KMS-11 (cell line): ENCODE data around the gene MED15.

ENCODE experiments used
- H2AFZ ChIP-seq: fragments of 200-600 bp; sonication (generic); 2 replicates; pipeline ENCODE4 v1.6.1; 2016; ENCODE audit warnings: antibody characterized with exemption, mixed run types, low read depth
- H3K27ac ChIP-seq: fragments of 200-600 bp; sonication (generic); 2 replicates; pipeline ENCODE4 v1.6.1; 2016; ENCODE audit warnings: mild to moderate bottlenecking, mixed run types
- H3K27me3 ChIP-seq: fragments of 200-600 bp; sonication (generic); 2 replicates; pipeline ENCODE4 v1.6.1; 2017; ENCODE audit warnings: mild to moderate bottlenecking, low read depth, mixed run types, moderate library complexity; ENCODE audit not compliant: insufficient read depth
- H3K36me3 ChIP-seq: fragments of 200-600 bp; sonication (generic); 2 replicates; pipeline ENCODE4 v1.6.1; 2017; ENCODE audit warnings: mild to moderate bottlenecking, mixed run types; ENCODE audit not compliant: insufficient read depth
- H3K4me1 ChIP-seq: fragments of 200-600 bp; sonication (generic); 2 replicates; pipeline ENCODE4 v1.6.1; 2016; ENCODE audit warnings: mild to moderate bottlenecking, low read depth, mixed run types; ENCODE audit not compliant: poor library complexity, severe bottlenecking
- H3K4me2 ChIP-seq: fragments of 200-600 bp; sonication (generic); 2 replicates; pipeline ENCODE4 v1.7.0; 2016; ENCODE audit warnings: mild to moderate bottlenecking, mixed run types
- H3K4me3 ChIP-seq: fragments of 200-600 bp; sonication (generic); IDR thresholded peaks from 2 replicates; pipeline ENCODE4 v1.6.1; 2017; ENCODE audit warnings: low read depth, low read length, mixed read lengths; ENCODE audit not compliant: insufficient read depth
- H3K79me2 ChIP-seq: fragments of 200-600 bp; sonication (generic); 2 replicates; pipeline ENCODE4 v1.6.1; 2016; ENCODE audit warnings: low read depth, mixed run types; ENCODE audit not compliant: insufficient read depth
- H3K9ac ChIP-seq: fragments of 200-600 bp; sonication (generic); 2 replicates; pipeline ENCODE4 v1.6.1; 2016; ENCODE audit warnings: mild to moderate bottlenecking, mixed run types
- H4K20me1 ChIP-seq: fragments of 200-600 bp; sonication (generic); 2 replicates; pipeline ENCODE4 v1.6.1; 2016; ENCODE audit warnings: mild to moderate bottlenecking, mixed run types; ENCODE audit not compliant: insufficient read depth
- TF ChIP-seq, protein P1 (sequence below): fragments of 200-600 bp; sonication (generic); conservative IDR thresholded peaks from 2 replicates; pipeline ENCODE4 v1.6.1; 2017; ENCODE audit warnings: low read depth, mild to moderate bottlenecking, antibody characterized with exemption, low read length, moderate library complexity, mixed read lengths

MED15 gene

DNA sequence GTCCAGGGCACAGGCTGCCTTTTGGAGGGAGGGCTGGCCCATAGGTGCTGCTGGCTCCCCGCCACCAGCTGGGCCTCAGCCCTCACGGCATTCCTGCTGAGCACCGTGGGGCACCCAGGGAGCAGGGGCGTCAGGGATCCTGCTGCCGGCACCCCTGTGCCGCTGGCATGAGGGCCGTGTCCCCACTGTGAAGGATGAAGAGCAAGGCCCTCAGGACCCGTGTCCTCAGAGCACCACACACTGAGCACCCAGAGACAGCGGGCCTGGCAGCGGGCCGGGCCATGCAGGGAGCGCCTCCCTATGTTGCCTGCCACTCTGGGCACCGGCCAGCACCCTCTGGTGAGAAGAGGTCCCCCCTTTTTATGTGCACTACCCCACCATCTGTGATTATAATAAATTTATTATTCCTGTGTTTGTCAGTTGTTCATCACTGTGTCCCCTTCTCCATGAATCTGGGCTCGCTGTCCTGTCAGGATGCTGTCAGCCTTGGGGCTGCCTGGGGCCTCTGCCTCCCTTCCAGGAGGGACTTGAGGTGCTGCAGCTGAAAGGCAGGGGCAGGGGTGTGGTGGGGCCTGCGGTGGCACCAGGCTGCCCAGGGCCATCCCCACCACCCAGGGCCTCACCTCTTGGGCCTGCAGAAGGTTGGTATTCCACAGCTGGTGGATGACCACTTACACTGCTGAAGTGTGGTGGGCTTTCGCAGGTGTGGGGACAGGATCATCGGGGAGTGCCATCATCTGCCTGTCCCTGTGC, 80.0 kb downstream of the MED15 start:
- no peaks in the 10 kb centered on the region for H3K4me1 ChIP-seq
- no peaks in the 10 kb centered on the region for H3K79me2 ChIP-seq
- no peaks in the 10 kb centered on the region for H3K36me3 ChIP-seq
- no peak overlapping the region for H2AFZ ChIP-seq
- no peak overlapping the region for H3K9ac ChIP-seq
- H4K20me1 ChIP-seq: no peaks in the 10 kb centered on the region
- H3K4me3 ChIP-seq: no peak overlapping the region
- H3K4me2 ChIP-seq: no peak overlapping the region
- H3K27me3 ChIP-seq: no peaks in the 10 kb centered on the region
- TF ChIP-seq, protein P1, sequence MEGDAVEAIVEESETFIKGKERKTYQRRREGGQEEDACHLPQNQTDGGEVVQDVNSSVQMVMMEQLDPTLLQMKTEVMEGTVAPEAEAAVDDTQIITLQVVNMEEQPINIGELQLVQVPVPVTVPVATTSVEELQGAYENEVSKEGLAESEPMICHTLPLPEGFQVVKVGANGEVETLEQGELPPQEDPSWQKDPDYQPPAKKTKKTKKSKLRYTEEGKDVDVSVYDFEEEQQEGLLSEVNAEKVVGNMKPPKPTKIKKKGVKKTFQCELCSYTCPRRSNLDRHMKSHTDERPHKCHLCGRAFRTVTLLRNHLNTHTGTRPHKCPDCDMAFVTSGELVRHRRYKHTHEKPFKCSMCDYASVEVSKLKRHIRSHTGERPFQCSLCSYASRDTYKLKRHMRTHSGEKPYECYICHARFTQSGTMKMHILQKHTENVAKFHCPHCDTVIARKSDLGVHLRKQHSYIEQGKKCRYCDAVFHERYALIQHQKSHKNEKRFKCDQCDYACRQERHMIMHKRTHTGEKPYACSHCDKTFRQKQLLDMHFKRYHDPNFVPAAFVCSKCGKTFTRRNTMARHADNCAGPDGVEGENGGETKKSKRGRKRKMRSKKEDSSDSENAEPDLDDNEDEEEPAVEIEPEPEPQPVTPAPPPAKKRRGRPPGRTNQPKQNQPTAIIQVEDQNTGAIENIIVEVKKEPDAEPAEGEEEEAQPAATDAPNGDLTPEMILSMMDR: no peak
- no peak overlapping the region for H3K27ac ChIP-seq

DNA sequence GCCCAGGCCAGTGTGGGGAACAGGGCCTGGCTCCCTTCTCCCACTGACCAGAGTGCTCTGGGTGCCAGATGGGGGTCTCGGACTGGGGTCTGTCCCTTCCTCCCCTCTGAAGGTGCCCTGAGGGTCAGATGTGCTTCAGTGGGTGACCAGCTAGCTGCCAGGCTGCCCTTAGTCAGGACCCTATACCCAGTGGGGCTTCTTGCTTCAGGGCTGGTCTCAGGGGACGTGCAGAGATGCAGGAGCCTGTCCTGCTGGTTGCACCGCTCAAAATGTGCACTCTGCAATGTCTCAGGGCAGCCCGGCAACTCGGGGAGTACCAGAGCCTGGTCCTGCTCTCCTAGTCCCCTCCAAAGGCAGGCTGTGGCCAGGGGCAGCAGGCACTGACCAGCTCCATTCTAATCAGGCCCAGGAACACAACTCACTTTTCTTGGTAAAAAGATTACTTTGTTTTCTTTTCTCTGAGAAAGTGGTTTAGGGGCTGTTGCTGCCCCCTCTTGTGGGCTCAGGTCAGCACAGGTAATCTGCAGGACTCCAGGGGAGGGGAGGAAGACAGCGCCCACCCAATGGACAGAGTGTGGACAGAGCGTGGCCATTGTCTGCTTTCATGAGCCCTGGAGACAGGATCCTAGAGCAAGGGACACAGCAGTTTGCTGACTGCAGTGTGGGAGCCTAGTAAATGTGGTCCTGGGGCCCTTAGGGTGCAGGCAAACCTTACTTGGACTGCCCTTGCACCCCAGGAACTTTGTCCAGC, 80.9 kb downstream of the MED15 start:
- no peaks in the 10 kb centered on the region for H3K27me3 ChIP-seq
- TF ChIP-seq, protein P1: no peak
- H3K4me1 ChIP-seq: no peaks in the 10 kb centered on the region
- H2AFZ ChIP-seq: no peak overlapping the region
- H3K36me3 ChIP-seq: no peaks in the 10 kb centered on the region
- no peak overlapping the region for H3K4me2 ChIP-seq
- no peak overlapping the region for H3K9ac ChIP-seq
- no peak overlapping the region for H3K27ac ChIP-seq
- no peak overlapping the region for H3K4me3 ChIP-seq
- H3K79me2 ChIP-seq: no peaks in the 10 kb centered on the region
- no peaks in the 10 kb centered on the region for H4K20me1 ChIP-seq

DNA sequence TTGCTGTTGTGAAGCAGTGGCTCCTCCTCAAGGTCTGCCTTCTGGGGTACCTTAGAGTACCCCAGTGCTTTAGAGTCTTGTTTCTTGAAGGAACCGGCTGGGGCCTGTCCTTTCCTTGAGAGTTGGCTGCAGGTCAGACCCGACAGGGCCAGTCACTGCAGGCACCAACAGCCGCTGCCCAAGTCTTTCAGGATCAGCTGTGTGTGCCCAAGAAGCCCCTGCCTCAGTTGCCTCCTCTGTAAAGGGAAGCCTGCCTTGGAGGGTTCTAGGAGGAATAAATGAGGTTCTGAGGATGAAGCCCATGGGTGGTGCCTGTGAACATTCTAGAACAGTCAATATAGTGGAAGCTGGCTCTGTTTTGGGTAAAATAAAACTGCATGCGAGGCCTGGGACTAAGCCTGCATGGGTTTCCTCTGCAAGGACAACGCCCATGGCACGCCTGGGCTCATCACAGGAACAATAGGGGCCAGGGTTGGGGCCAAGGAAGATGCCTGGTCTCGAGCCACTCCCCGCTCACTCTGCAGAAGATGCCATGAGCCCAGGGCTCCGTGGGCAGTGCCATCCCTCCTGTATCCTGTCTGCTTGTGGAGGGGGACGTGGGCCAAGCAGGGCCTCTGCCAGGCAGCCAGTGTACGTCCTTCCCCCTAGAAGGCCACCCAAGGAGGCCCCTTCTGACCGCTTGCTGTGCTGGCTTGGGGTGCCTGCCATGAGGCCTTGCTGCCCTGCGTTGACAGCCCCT, 81.6 kb downstream of the MED15 start:
- Histone ChIP-seq H3K4me1 (no peaks in the 10 kb centered on the region), H3K27ac (no peak overlapping the region), H2AFZ (no peak overlapping the region), H3K4me2 (no peak overlapping the region), H3K36me3 (no peaks in the 10 kb centered on the region), H3K4me3 (no peak overlapping the region), H3K27me3 (no peaks in the 10 kb centered on the region), H3K9ac (no peak overlapping the region), H3K79me2 (no peaks in the 10 kb centered on the region), H4K20me1 (no peaks in the 10 kb centered on the region)
- TF ChIP-seq, protein P1: no peak

DNA sequence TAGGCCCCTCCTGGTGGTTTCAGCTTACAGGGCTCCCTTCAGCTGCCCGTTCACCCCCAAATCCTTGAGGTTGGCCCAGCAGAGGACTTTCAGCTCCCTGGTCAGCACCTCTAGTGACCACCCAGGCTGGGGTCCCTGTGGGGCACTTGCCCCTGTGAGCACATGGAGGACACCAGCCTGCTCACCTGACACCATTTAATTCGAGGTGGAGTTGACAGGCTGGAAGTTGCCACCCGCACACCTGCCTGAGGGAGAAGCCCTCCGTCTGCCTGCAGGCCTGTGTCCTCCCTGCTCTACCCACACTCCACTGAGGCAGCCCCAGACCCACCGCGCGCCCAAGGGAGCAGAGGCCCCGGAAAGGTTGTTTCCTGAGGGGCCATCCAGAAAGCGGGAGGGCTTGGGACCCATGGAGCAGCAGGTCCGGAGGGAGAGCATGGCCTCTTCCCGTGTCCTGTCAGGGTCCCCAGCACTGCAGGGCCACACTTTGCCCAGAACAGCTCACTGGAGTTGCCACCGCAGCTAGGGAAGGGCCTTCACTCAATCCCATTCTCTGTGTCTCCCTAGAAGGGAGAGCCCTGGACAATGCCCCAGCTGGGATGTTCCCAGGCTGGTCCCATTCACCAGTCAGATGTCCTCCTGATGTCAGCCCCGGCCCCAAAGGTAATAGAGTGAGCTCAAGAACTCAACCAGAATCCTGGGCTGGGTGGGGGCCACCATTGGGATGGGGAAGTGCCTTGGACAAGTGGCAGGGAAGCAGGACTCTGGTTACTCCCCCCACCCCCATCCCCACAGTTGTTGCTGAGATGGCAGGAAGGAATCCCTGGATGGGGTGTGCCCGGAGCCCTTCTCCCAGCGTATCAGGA, 82.4 kb downstream of the MED15 start:
- Histone ChIP-seq H3K4me2 (no peak overlapping the region), H3K79me2 (no peaks in the 10 kb centered on the region), H3K4me3 (no peak overlapping the region), H2AFZ (no peak overlapping the region), H4K20me1 (no peaks in the 10 kb centered on the region), H3K27me3 (no peaks in the 10 kb centered on the region), H3K4me1 (no peaks in the 10 kb centered on the region), H3K27ac (no peak overlapping the region), H3K36me3 (no peaks in the 10 kb centered on the region), H3K9ac (no peak overlapping the region)
- TF ChIP-seq, protein P1: no peak
